HG03558 (cell line): ENCODE data around the gene ZNF286A.
A peak's percentile ranks its signal among the peaks of the same experiment; 100 is the strongest.
"Not testable (repeated sequence)": the region's sequence is repeated elsewhere in the genome, so short reads cannot be mapped to it uniquely, and the experiment has no call there.

ENCODE experiments used
- ATAC-seq: cut with Tn5 transposase; IDR thresholded peaks from one replicate; pipeline ENCODE4 v1.9.1; 2021; ENCODE audit warnings: moderate number of reproducible peaks; ENCODE audit not compliant: unreplicated experiment; ENCODE audit errors: extremely low read depth

ZNF286A gene

DNA sequence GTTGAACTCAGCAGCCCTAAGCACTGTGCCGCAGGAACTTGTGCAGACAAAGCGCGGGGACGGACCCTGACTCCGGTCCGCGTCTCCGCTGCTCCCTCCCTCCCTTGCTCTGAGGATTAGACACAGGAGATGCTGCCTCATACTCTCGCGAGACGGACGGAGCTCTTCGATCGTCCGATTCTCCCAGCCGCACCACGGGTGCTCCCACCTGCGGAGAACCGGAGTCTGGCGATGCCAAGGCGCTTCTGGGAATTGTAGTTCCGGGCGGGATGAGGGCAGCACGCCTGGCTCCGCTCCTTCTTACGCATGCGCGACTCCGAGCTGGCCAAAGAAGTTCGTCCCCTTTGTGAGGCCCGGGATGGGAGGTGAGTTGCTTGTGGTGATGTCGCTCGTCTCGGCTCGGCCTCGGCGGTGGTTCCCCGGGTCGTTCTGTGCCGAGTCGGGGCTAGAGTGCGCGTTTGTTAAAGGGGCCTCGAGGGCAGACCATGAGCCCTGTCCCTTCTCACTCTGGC lies at the start of gene ZNF286A:
Gene ZNF286A, plus strand, starts transcription at position 340 of the 512 bp plus-strand sequence. CDS start 578 bp downstream, outside the sequence.
- ATAC-seq: peak; percentile 97

- no peak for ATAC-seq
These were observed 49.6 kb upstream of the ZNF286A start for GRCh38 chr17:15649861-15650421.

DNA sequence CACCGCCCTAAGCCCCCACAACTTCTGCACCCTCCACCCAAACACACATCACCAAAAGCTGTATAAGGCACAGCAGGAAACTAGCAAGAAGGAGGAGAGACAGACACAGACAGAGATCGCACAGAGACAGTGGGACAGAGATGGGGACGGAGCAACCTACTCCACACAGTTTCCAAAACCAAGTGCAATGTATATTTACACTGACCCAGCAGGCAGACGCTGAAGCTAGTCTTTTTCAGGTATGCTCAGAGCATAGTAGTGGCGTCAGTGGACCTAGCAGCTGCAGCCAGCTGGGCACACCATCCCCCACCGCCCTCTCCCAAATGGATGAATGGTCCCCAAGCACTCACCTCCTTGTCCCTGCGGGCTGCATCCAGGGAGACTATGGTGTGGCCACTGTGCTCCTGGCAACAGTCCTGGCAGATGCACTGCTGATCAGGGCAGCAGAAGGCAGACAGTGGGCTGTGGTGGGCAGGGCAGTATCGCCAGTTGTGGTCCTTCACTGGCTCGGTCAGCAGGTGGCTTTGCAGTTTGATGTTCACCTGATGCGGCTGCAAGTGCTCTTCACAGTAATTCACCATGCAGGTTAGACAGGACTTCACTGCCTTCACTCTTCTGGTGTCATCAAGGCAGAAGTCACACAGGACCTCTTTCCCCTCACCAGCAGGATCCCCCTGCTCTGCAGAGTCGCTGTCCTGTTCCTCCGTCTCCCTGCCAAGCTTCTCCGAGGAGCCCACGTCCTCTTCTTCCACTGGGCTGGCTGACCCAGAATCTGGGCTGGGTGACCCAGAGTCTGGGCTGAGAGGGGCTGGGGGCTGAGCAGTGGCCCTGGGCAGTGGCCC lies 48.6 kb upstream of the ZNF286A start:
- ATAC-seq: no peak

- ATAC-seq: peak; percentile 63
These were observed 47.9 kb upstream of the ZNF286A start for GRCh38 chr17:15651583-15652110.

- no peak for ATAC-seq
These were observed 46.6 kb upstream of the ZNF286A start for GRCh38 chr17:15652960-15653359.

GRCh38 chr17:15654401-15654800 lies 45.2 kb upstream of the ZNF286A start:
- not testable (repeated sequence) for ATAC-seq

- ATAC-seq: no peak
These were observed 44.5 kb upstream of the ZNF286A start for GRCh38 chr17:15654886-15655561.

DNA sequence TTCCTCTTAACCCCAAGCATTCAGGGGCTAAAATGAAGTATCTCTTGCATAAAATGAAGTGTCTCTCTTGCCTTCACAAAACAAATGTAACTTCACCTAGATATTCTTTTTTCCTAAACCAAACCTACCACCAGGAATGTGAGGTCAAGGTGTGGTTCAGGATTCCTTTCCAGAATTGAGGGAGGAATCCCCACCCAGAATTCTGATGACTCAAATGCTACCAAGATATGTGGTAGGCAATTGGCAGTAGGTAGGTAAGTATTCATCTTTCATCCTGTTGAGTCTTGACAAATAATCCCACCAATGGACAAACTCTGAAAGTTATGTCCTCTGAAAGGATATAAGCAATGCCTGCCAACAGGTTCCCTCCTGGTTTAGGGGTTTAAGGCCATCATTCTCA lies 41.7 kb upstream of the ZNF286A start:
- no peak for ATAC-seq

GRCh38 chr17:15658296-15658695 lies 41.3 kb upstream of the ZNF286A start:
- no peak for ATAC-seq

DNA sequence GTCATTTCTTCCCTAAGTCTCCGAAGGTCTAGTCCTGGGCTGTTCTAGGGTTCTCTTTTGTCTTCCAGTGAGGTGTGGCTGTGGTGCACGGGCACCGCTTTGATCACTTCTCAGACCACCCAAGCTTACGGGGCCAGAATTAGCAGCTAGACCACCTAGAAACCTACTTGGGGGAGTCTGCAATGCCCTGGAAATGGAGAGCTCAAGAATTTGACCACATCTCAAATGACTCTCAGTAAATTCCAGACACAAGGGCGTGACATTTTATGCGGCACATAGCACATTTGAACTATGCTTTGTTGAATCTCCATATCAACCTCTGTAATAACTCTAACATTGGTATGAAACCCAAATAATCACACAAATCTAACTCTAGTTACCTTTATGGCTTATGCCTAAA lies 40.3 kb upstream of the ZNF286A start:
- no peak for ATAC-seq

- ATAC-seq: no peak
These were observed 39.9 kb upstream of the ZNF286A start for GRCh38 chr17:15659663-15660062.

DNA sequence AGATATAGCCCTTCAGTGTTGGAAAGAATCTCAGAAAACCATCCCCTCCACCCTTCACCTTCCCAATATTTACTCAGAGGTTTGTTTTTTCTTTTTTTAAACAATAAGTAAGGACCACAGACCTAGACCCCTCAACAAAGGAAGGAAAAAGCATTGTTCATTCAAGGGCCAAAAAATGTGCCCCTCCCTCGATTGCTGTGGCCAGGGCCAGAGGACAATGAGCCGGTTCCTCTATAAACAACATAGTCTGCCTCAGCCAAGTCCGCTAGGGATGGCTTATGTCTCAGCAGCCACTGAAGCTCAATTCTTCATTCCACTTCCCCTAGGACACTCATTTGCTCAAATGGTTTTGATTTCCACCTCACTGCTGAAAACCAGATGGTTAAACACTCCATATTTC lies 39.5 kb upstream of the ZNF286A start:
- no peak for ATAC-seq

GRCh38 chr17:15662681-15663080 lies 36.9 kb upstream of the ZNF286A start:
- no peak for ATAC-seq

GRCh38 chr17:15663176-15663575 lies 36.4 kb upstream of the ZNF286A start:
- ATAC-seq: no peak

GRCh38 chr17:15663691-15664090 lies 35.9 kb upstream of the ZNF286A start:
- no peak for ATAC-seq

GRCh38 chr17:15669526-15669925 lies 30.0 kb upstream of the ZNF286A start:
- not testable (repeated sequence) for ATAC-seq

DNA sequence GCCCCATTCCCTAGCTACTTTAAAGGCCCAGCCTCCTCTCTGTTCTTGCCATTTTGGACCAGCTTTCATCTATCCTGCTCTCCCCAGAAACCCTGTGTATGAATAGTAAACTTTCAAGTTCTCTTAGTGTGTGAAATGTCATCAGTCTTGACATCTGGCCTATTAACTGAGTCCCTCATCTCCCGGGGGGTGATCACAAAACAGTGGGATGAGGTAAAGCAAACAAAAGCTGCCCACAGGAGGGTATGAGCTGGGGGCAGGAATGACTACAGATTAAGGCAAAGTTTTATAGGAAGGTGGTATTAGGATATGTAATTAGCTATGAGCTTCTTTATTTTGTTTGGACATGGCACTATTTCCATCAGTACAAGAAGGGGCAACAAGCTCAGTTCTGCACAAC lies 24.9 kb upstream of the ZNF286A start:
- not testable (repeated sequence) for ATAC-seq

GRCh38 chr17:15675991-15676390 lies 23.6 kb upstream of the ZNF286A start:
- not testable (repeated sequence) for ATAC-seq

DNA sequence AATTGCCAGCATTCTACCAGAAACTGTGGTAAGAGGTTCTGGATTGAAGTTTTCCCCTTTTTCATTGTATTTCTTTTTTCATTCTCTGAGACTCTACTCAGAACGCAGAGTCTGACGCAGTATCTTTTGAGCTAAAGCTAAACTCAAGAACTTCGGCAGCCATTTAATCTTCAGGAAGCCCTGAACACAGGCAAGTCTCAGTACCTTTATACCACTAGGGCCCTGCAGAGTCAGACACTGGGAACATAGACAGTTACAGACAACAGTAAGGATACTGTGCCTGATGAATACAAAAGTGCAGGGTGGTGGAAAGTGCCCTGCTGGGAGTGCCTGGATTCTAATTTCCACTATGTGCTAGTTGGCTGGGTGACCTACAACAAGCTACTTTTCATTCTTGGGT lies 16.4 kb upstream of the ZNF286A start:
- not testable (repeated sequence) for ATAC-seq

GRCh38 chr17:15683824-15684478 lies 15.6 kb upstream of the ZNF286A start, which contains the start of gene TRIM16:
Gene TRIM16, minus strand, starts transcription at chr17:15684311. Its CDS starts 32,702 bp downstream, at chr17:15651609.
- ATAC-seq: peak; percentile 82
